SIG-M5 (cell line): ENCODE measurements around the gene STYXL1.
"Not testable (repeated sequence)": the region's sequence is repeated elsewhere in the genome, so short reads cannot be mapped to it uniquely, and the experiment has no call there.

ENCODE experiments used
- DNase-seq: peaks from one replicate; lab custom pipeline; 2025; lab: John Stamatoyannopoulos, UW

Gene STYXL1

DNA sequence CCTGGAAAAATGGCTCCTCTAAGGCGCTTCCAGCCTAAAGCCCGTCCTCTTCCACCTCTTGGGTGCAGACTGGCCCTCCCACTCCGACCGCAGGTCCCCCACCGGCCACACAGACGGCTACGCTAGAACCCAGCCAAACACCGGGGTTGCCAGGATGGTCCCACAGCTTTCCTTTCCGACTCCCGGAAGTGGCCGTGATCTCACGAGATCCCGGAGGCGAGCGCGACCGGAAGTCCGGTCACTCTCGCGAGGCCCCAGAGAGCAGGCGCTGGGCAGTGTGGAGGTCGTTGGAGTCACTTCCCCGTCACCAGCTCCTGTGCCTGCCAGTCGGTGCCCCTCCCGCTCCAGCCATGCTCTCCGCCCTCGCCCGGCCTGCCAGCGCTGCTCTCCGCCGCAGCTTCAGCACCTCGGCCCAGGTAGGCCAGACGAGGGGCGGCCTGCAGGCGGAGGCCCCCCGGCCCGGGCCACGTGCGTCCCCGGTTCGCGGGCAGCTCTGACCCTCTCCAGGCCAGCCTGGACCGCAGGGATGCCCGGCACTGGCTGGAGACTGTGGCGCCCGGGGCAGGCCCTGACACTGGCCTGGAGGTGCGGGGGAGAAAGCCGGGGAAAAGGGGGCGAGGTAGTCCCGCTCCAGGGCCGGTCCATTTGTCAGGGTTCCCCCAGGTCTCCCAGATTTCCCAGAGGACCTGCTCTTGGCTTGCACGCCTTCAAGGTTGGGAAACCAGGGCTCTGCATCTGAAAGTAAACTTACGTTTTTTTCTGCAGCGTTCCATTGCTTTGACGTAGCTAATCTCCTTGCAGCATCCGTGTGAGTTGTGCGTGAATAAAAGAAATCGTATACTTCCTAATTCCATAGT, at the start of gene STYXL1, which contains the start of gene MDH2:
Gene STYXL1, minus strand, starts transcription at position 190 of the 857 bp plus-strand sequence. CDS start 17,477 bp downstream, outside the sequence.
Gene MDH2, plus strand, starts transcription at position 296 of the 857 bp plus-strand sequence. Its CDS starts 55 bp downstream, at position 351.
- DNase-seq = peak; percentile 48

DNA sequence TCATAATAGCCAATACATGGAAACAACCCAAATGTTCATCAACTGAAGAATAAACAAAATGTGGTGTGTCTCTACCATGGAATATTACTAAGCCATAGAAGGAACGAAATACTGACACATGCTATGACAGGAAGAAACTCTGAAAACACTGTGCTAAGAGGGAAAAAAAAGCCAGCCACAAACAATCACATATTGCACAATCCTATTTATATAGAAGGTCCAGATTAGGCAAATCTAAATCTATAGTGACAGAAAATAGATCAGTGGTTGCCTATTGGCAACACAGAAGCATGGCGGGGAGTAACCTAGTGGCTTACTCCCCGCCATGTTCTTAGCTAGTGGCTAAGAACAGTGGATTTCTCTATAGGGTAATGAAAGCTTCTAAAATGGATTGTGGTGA, 48.1 kb upstream of the STYXL1 start:
- DNase-seq = no peak

DNA sequence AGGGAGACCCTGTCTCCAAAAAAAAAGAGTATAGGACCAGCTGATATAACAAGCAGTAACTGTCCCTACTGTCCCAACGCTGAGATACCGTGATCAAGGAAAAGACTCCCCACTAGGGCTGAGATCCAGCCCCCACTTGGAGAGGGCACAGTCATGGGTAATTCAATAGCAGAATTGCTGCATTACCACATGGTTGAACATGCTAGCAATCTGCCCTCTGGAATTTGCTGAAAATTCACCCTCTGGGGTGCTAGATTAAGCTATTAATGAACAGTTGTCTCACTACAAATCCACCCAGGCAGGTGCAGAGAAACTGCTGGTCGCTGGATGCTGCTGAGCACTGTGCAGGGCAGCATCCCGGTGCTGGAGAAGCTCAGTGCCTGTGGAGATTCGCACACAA, 46.5 kb upstream of the STYXL1 start:
- not testable (repeated sequence) for DNase-seq

- not testable (repeated sequence) for DNase-seq
Observed at GRCh38 chr7:76093531-76093930, 45.7 kb upstream of the STYXL1 start.

GRCh38 chr7:76091506-76091905, 43.7 kb upstream of the STYXL1 start:
- no peak for DNase-seq

DNA sequence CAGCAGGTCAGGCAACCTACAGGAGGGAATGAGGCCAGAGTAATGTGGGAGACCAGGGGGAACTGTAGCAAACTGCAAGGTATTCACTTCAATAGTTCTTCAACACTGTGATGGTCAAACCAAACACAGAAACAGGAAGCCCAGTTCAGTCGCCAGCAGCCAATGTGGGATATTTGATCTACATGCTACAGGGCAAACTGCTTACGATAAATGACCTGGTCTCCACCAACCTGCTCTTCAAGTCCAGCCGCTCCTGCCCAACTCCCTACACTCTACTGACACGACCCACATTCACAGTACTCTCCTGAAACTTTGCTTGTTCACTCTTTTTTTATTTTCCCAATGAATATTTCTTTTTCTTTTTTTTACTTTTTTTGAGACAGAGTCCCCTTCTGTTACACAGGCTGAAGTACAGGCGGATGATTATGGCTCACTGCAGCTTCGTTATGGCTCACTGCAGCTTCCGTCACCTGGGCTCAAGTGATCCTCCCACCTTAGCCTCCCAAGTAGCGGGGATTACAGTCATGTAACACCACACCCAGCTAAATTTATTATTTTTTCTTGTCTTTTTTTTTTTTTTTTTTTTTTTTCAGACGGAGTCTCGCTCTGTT, 42.2 kb upstream of the STYXL1 start:
- no peak for DNase-seq

- DNase-seq = not testable (repeated sequence)
Observed at GRCh38 chr7:76087362-76087791, 39.6 kb upstream of the STYXL1 start.

DNA sequence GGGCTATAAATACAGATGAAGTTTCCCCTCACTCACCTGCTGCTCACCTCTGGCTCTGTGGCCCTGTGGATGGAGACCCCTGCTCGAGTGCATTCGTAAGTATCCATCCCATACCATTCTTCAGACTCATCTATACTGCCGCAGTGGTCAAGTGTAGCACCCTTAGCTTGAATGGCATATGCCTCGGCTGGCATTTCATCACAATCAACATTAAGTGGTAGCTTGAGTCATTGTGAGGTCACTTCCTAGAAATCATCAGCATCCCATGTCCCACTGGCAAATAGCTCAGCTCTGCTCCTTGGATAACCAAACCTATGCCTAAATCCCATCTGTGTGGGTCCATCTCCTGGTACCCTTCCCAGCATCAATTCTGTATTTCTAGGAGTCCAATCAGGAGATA, 38.3 kb upstream of the STYXL1 start:
- DNase-seq = no peak

DNA sequence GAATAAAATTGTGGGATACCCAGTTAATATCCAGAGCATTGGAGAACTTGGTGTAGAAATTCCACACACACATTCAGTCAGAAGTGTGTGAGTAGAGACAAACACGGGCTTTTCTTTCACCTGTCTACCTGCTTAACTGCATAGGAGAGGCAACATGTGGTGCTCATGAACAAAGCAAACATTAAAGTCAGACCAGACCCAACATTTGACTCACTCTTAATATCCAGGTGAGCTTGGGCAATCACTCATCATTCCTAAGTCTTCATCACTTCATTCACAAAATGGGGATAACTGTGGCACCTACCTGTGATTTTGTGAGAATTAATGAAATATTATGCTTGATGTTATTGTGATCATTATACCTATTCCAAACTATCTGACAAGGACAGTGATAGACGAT, 36.3 kb upstream of the STYXL1 start:
- DNase-seq = not testable (repeated sequence)

DNA sequence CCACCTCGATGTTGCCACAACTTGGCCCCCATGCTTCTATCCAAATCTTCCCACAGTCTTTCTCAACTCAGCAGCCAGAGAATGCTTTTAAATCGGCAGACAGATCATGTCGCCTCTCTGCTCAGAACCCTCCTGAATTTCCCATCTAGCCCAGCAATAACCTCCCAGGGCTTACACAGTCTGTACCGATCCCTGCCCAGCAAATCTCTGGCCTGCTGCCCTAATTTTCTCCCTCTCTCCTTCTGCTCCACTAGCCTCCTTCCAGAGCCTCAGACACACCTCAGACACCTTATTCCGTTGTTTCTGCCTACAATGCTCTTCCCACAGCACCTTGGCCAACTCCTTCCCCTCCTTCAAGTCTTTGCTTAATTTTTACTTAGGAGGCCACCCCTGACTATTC, 32.4 kb upstream of the STYXL1 start:
- no peak for DNase-seq

DNA sequence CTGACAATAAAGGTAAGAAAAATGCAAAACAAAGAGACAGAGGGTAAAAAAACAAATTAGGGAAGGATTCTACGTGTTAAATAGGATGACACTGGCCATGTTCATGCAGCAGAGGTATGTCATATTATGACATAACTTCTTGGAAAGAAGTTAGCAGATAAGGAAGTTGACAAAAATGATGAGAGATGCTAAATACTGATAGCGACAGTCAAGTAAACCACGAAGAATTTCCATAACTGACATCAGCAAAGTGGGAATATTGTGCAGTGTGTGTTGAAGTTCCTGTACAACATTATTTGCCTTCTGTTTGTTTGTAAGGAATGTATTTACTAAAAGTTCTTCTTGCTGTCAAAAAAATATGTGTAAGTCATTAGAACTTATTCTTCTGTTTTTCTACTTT, 29.6 kb upstream of the STYXL1 start:
- DNase-seq = no peak

- DNase-seq = no peak
Observed at GRCh38 chr7:76076995-76077394, 29.2 kb upstream of the STYXL1 start.

DNA sequence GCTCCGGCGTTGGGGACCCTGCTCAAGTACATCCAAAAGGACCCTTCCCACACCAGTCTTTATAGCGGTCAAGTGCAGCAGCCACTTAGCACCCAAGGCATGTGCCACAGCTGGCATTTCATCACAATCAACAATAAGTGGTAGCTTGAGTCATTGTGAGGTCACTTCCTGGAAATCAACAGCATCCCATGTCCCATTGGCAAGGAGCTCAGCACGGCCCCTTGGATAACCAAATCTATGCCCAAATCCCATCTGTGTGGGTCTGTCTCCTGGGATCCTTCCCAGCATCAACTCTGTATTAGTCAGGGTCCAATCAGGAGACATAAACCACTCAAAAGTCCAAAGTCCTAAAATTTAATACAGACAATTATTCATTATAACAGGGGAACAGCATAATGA, 27.2 kb upstream of the STYXL1 start:
- no peak for DNase-seq

DNA sequence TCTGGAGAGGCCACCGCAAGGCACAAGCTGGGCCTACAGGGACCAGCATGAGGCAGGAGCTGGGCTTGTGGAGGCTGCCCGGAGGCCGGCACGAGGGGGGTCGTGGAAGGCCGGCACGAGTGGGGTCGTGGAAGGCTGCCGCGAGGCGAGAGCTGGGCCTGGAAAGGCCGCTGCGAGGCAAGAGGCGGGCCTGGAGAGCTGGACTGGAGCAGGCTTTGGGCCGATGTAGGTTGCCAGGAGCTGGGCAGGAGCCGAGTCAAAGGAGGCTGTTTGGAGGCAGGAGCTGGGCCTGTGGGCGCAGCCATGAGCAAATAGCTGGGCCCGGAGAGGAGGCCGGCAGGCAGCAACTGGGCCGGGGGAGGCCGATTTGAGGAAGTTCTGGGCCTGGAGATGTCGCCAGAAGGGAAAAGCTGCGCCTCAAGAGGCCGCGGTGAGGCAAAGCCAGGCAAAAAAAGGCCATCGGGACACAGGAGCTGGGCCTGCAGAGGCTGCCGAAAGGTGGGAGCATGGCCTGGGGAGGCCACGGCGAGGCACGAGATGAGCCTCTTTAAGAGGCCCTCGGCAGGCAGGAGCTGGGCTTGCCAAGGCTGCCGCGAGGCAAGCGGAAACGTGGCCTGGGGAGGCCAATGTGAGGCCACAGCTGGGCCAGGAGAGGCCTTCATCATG, 26.6 kb upstream of the STYXL1 start:
- no peak for DNase-seq

GRCh38 chr7:76073335-76073990, 25.7 kb upstream of the STYXL1 start:
- no peak for DNase-seq

GRCh38 chr7:76072243-76073148, 24.7 kb upstream of the STYXL1 start:
- no peak for DNase-seq

DNA sequence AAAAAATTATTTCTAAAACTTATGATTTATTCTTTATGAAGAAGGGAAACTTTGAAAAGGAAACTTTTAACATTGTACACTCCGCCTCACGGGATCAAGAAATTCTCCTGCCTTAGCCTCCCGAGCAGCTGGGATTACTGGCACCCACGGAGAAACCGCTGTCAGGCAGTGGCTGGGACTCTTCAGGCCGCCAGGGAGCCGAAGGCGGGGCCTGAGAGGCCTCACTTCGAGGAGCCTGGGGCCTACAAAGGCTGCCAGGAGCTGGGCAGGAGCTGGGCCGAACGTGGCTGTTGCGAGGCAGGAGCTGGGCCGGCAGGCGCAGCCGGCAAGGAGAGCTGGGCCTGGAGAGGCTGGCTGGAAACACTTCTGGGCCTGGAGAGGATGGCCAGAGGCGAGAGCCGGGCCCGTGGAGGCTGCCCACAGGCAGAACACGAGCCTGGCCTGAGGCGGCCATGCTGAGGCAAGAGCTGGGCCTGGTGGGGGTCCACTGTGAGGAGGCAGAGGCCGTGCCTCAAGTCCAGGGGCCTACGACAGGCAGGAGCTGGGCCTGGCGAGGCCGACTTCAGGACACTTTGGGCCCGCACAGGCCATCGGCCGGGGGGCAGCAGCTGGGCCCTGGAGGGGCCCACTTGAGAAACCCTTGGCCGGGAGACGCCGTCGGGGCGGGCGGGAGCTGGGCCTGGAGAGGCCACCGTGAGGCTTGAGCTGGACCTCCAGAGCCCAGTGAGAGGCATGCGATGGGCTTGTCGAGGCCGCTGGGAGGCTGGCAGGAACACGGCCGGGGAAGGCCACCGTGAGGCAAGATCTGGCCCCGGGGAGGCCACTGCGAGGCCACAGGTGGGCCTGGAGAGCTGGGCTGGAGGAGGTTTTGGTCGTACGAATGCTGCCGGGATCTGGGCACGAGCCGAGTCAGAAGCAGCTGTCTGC, 23.8 kb upstream of the STYXL1 start:
- no peak for DNase-seq

DNA sequence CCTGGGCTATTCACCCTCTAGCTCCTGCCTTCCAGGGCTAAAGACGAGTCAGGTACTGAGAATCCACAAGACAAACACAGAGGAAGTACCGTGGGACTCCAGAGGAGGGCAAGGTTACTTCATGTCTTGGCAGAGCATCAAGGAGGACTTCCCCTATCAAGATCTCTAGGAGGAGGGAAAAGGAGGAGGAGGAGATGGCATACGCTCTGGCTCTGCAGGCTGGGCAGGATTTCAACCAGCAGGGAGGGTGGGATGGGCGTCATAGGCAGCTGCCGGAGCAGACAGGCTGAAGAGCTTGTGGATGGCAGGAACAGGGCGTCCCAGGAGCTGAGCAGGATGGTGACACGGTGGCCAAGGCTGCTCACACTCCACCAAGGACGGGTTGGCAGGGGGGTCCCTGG, 21.4 kb upstream of the STYXL1 start:
- DNase-seq = peak; percentile 4

DNA sequence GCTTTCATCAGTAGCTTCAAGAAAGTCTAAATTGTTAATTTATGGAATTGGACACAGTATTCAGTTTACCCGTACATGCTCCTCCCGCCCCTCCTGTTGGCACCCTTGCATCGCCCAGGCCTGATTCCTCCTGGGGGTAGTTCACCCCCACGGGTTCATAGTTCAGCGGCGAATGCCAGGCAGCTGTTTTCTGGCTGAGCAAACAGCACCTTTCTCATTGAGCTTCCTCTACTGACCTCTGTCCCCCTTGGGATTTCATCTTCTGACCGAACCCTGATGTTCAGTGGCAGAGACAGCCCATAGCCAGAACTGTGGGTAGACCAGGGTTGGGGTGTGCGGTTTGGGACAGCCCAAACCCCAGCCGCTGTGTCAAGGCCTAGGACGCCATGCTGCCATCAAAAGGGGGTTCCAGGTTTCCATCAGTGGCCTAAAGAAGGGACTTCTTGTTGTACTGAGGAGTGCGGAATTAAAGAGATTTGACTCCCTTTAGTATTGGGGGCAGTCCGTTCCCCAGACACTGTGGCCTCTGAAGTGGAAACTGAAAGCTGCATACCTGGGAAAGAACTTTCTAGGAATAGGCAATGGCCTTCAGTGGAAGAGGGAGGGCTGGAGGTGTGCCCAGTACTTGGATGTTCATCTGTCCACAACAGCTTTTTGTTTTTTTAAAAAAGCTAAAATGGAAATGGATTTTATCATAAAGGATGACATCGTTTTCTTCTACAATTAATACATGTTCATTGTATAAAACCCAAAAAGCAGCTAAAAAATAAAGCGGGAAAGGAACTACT, 19.1 kb upstream of the STYXL1 start:
- DNase-seq = no peak
